ENCODE data around the gene BRD9.

The BRD9 gene

GRCh38 chr5:865771-866170, 26.8 kb downstream of the BRD9 start:
- no peak overlapping the region for H3K4me3 ChIP-seq (ENCODE audit: low read length)
- TF ChIP-seq CTCF (conservative IDR thresholded peaks at IDR 0.05; ENCODE audit: low read depth, low read length): no peak
- DNase-seq (ENCODE audit: low read depth): no peak

- no peak overlapping the region for H3K4me3 ChIP-seq (ENCODE audit: low read length)
- TF ChIP-seq CTCF (conservative IDR thresholded peaks at IDR 0.05; ENCODE audit: low read depth, low read length): no peak
- DNase-seq (ENCODE audit: low read depth): no peak
These were observed 27.5 kb downstream of the BRD9 start for GRCh38 chr5:865168-865521.

GRCh38 chr5:864492-865167, 28.0 kb downstream of the BRD9 start:
- DNase-seq (ENCODE audit: low read depth): no peak
- no peak overlapping the region for H3K4me3 ChIP-seq (ENCODE audit: low read length)
- TF ChIP-seq CTCF (conservative IDR thresholded peaks at IDR 0.05; ENCODE audit: low read depth, low read length): no peak

GRCh38 chr5:863244-863805, 29.3 kb downstream of the BRD9 start:
- no peak for DNase-seq (ENCODE audit: low read depth)
- TF ChIP-seq CTCF (conservative IDR thresholded peaks at IDR 0.05; ENCODE audit: low read depth, low read length): no peak
- H3K4me3 ChIP-seq (ENCODE audit: low read length): no peak overlapping the region

- no peak for DNase-seq (ENCODE audit: low read depth)
- TF ChIP-seq CTCF (conservative IDR thresholded peaks at IDR 0.05; ENCODE audit: low read depth, low read length): no peak
- H3K4me3 ChIP-seq (ENCODE audit: low read length): no peak overlapping the region
These were observed 30.0 kb downstream of the BRD9 start for GRCh38 chr5:862367-863243.

GRCh38 chr5:861442-862366, 30.9 kb downstream of the BRD9 start:
- no peak for TF ChIP-seq CTCF (conservative IDR thresholded peaks at IDR 0.05; ENCODE audit: low read depth, low read length)
- DNase-seq (ENCODE audit: low read depth): no peak
- no peak overlapping the region for H3K4me3 ChIP-seq (ENCODE audit: low read length)
